LNCaP clone FGC (cell line): ENCODE results near the gene VPS9D1.
"Not testable (repeated sequence)": the region's sequence is repeated elsewhere in the genome, so short reads cannot be mapped to it uniquely, and the experiment has no call there.

Source experiments
- DNase-seq: peaks from one replicate; pipeline ENCODE4 v3.0.0-alpha.2; 2011; ENCODE audit warnings: low read depth
- H3K4me3 ChIP-seq: 2 replicates; pipeline ENCODE4 v1.5.1; 2011; ENCODE audit warnings: mild to moderate bottlenecking, low read depth, low read length, control low read depth
- TF ChIP-seq, protein P1 (sequence below): IDR thresholded peaks from 2 replicates; pipeline ENCODE4 v1.5.1; 2012; ENCODE audit warnings: mild to moderate bottlenecking; ENCODE audit not compliant: control insufficient read depth, insufficient read depth; ENCODE audit errors: extremely low read depth

Gene VPS9D1

DNA sequence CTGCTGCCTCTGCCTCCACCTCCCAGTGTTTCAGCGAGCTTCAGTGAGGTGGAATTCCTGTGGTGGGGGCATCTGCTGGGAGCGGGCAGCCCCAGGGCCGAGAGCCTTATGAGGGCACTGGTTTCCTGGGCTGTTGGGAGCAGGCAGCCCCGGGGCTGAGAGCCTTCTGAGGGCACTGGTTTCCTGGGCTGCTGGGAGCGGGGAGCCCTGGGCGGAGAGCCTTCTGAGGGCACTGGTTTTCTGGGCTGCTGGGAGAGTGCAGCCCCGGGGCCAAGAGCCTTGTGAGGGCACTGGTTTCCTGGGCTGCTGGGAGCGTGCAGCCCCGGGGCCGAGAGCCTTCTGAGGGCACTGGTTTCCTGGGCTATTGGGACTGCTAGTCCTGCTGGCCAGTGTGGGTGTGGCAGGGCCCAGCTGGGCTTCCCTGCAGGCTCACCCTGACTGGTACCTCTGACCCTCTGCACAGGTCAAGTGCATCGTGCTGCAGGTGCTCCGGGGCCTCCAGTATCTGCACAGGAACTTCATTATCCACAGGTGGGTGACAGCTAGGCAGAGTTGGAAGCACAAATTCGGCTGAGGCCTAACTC lies 28.6 kb downstream of the VPS9D1 start:
- DNase-seq = no peak
- no peak overlapping the region for H3K4me3 ChIP-seq
- TF ChIP-seq, protein P1, sequence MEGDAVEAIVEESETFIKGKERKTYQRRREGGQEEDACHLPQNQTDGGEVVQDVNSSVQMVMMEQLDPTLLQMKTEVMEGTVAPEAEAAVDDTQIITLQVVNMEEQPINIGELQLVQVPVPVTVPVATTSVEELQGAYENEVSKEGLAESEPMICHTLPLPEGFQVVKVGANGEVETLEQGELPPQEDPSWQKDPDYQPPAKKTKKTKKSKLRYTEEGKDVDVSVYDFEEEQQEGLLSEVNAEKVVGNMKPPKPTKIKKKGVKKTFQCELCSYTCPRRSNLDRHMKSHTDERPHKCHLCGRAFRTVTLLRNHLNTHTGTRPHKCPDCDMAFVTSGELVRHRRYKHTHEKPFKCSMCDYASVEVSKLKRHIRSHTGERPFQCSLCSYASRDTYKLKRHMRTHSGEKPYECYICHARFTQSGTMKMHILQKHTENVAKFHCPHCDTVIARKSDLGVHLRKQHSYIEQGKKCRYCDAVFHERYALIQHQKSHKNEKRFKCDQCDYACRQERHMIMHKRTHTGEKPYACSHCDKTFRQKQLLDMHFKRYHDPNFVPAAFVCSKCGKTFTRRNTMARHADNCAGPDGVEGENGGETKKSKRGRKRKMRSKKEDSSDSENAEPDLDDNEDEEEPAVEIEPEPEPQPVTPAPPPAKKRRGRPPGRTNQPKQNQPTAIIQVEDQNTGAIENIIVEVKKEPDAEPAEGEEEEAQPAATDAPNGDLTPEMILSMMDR = no peak

DNA sequence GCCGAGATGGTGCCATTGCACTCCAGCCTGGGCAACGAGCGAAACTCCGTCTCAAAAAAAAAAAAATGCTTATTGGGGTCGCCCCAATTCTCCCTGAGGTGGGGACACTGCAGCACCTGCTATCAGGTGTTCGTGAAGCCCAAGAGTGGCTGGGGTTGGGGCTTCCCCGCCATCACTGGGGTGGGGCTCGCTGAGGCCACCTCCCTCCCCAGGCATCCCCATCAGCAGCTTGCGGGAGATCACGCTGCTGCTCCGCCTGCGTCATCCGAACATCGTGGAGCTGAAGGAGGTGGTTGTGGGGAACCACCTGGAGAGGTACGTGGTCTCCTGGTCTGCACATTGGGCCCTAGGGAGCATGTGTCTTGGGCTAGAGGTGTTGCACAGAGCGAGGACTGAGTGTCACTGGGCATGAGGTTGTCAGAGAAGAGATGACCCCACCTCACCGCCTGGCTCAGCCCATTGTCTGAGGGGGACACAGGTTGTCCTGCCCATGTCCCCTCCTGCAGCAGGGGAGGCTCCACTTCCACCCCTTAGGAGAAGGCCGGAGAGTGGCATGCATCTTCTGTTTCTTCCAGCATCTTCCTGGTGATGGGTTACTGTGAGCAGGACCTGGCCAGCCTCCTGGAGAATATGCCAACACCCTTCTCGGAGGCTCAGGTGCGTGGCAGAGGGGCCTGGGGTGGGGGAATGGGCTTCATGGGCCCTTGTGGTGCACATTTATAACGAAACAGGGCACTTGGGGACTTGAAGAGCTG lies 29.3 kb downstream of the VPS9D1 start:
- TF ChIP-seq, protein P1 = no peak
- H3K4me3 ChIP-seq = no peak overlapping the region
- no peak for DNase-seq

DNA sequence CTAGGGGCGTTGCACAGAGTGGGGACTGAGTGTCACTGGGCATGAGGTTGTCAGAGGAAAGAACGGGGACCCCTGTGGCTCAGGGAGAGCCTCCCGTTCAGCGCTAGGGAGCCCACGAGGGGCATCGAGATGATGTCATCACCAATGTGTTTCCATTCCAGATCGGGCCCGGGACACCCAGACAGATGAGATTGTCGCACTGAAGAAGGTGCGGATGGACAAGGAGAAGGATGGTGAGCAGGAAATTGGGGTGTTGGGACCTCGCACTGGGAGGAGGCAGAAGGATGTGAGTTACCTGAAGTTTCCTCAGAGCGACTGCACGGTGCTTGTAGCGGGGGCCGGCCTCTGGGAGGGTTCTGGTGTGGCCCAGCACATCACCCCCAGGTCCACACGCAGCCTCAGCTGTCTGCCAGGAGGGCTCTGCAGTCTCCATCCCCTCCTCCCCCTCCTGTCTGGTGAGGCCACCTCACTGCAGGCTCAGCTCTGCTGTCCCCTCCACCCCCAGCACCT lies 30.3 kb downstream of the VPS9D1 start:
- TF ChIP-seq, protein P1 = no peak
- no peak for DNase-seq
- H3K4me3 ChIP-seq = no peak overlapping the region

DNA sequence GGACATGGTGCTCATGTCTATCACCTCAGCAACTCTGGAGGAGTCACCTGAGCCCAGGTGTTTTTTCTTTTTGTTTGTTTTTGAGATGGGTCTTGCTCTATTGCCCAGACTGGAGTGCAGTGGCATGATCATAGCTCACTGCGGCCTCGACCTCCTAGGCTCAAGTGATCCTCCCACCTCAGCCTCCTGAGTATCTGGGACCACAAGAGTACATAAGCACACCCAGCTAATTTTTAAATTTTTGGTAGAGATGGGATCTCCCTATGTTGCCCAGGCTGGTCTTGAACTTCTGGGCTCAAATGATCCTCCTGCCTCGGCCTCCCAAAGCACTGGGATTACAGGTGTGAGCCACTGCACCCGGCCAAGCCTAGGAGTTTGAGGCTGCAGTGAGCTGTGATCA lies 31.1 kb downstream of the VPS9D1 start:
- not testable (repeated sequence) for DNase-seq, H3K4me3 ChIP-seq

DNA sequence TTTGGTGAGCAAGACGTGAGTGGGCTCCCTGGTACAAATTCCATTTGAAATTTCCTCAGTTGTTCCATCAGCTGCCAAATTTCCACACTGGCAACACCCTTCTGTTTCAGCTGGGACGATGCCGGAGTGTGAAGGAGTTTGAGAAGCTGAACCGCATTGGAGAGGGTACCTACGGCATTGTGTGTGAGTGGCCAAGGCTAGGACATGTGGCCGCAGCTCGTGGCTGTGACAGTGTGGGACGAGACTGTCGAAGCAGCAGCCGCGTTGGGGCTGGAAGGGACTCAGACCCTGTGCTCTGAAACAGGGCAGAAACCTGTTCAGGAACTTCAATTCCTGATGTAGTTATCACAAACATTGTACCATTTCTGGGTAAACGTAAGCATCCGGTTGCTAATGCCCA lies 31.6 kb downstream of the VPS9D1 start:
- H3K4me3 ChIP-seq = no peak overlapping the region
- no peak for DNase-seq
- TF ChIP-seq, protein P1 = no peak

DNA sequence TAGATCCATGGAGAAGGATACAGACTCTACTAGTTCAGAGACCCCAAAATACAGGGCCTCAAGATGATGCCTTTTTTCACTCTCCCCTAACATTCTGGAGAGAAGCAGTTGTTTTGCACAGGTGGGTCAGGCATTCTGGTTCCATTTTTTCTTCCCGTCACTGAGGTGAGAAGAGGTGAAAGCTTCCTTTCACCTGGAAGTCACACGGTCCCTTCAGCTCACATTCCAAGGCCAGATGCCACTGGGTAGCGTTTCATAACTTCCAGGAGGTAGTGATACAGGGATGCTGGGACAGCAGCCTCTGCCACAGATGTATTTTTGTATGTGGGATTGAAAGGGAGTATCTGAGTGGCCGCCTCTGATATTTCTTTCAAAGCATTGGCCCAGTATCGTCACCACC lies 32.3 kb downstream of the VPS9D1 start:
- DNase-seq = no peak
- no peak overlapping the region for H3K4me3 ChIP-seq
- TF ChIP-seq, protein P1 = no peak

DNA sequence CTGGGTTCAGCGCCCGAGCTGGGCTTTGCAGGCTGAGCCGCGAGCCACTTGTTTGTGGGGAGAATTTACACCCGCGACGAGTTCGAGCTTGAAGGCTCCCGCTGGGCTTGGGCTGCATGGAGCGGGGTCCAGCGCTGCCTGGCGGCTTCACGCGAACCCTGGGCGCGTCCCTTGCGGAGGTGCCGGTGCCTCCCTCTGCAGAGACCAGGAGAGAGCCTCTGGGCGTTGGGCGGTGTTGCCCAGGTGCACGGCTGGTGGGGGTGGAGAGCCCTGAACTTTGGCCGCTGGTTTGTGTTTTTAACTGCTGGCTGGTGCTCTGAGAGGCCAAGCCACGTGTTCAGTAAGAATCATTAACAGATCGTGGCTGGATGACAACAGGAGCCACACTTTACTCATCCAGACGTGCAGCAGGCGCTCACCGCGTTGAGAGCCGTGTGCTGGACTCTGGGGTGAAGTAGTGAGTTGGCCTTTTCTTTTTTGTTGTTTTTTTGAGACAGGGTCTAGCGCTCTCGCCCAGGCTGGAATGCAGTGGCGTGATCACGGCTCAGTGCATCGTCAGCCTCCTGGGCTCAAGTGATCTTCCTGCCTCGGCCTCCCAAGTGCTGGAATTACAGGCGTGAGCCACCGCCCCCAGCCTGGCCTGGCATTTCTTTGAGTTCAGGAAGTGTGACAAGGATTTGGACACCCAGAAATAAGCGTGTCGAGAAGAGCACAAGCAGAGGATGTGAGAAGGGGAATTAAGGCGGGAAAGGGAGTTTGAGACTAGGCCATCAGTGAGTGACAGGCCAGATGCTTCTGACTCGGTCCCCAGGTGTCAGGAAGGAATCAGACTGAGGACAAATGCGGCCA lies 33.4 kb downstream of the VPS9D1 start:
- TF ChIP-seq, protein P1 = no peak
- peak overlapping the region; percentile 85 for H3K4me3 ChIP-seq
- peak; percentile 38 for DNase-seq
